Prostate gland (tissue), 2 donors: Measurements from ENCODE around the gene SLC37A1.

Experiments
- CTCF ChIP-seq, 4 experiments: fragments of 200-600 bp in 2 of 4; fragments of 450-650 bp in 2 of 4; sonication (generic) in 2 of 4; IDR thresholded peaks; 1 replicate in 3 of 4; 2 replicates in 1 of 4; pipeline ENCODE4 v1.5.1; 2016 to 2019; ENCODE audit warnings: antibody characterized with exemption in 4 of 4, mild to moderate bottlenecking in 2 of 4, moderate library complexity in 2 of 4
- POLR2AphosphoS5 ChIP-seq: sonication (generic); formaldehyde crosslinking; IDR thresholded peaks from one replicate; pipeline ENCODE4 v1.6.1; 2017; ENCODE audit warnings: antibody characterized with exemption

- no peak for TF ChIP-seq CTCF (IDR thresholded peaks at IDR 0.05)
- TF ChIP-seq POLR2AphosphoS5: no peak
Measured at GRCh38 chr21:42563261-42563660, 49.6 kb downstream of the SLC37A1 start.
